ENCODE measurements around the gene DNAH17.

DNAH17 gene

GRCh38 chr17:78580277-78580804 lies 3.1 kb upstream of the DNAH17 start:
- no peak overlapping the region for H3K27ac ChIP-seq
- DNase-seq (ENCODE audit: low read depth, low spot score), result no peak

- DNase-seq (ENCODE audit: low read depth, low spot score), result no peak
- H3K27ac ChIP-seq, result no peak overlapping the region
These were observed 645 bp downstream of the DNAH17 start for GRCh38 chr17:78576389-78577112.

DNA sequence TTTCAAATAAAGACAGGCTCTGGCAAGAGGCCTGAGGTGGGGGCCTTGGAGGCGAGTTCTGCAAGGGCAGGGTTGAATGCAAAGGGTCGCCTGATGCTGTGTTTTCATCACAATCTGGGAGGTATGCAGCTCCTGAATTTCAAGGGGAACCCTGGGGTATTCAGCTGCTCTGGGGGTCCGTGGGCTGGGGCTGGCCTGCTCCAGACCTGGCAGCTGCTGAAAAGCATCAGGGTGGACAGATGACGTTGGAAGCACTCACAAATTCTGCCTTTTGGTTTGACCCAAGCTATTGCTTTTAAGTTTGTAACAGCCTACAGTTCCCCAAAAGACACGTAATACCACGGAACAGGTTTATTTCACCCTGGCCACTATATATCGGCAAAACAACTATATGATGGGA lies 1.3 kb downstream of the DNAH17 start:
- H3K27ac ChIP-seq, result no peak overlapping the region
- DNase-seq (ENCODE audit: low read depth, low spot score), result no peak

- DNase-seq (ENCODE audit: low read depth, low spot score), result no peak
- H3K27ac ChIP-seq, result no peak overlapping the region
These were observed 1.9 kb downstream of the DNAH17 start for GRCh38 chr17:78575340-78575739.

GRCh38 chr17:78573955-78574354 lies 3.2 kb downstream of the DNAH17 start:
- H3K27ac ChIP-seq, result no peak overlapping the region
- DNase-seq (ENCODE audit: low read depth, low spot score), result no peak

DNA sequence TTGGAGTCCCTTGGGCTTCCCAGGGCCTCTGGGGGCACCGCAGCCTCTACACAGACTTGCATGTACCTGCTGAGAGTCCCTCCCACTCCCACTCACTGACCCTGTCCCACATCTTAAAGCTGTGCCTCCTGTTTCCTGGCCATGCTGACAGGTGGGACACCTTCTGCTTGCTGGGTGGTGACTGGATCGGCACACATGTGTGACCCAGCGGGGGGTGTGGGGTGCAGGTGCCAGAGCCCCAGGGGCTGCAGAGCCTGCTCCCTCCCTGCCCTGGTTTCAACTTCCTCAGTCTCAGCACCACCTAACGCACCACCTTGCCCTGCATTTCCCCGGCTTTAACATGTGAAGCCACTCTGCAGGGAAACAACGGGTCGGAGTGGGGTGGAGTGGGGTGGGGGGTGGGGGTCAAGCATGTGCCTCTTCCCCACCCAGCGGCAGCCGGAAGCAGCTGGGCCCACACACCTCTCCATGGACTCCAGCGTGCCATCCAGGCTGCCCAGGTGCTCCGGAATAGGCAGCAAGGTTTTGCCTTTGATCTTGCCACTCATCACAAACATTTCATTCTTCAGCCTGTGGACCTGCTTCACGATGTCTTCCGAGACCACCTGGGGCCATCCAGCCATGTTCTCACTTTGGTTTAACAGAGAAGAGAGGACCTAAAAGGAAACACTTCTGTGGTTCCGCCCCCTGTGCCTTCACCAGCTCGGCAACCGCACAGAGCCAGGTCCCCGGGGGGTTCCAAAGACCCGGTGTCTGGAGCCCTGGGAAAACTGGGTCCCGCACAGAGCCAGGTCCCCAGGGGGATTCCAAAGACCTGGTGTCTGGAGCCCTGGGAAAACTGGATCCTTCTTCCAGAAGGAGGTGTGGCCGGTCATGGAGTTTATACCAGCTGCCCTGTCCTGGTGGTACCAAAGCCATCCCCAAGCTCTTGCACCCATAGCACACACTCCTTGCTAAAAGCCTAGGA lies 4.7 kb downstream of the DNAH17 start:
- no peak for DNase-seq (ENCODE audit: low read depth, low spot score)
- no peak overlapping the region for H3K27ac ChIP-seq

GRCh38 chr17:78571329-78571728 lies 5.9 kb downstream of the DNAH17 start:
- DNase-seq (ENCODE audit: low read depth, low spot score), result no peak
- H3K27ac ChIP-seq, result no peak overlapping the region

- no peak for DNase-seq (ENCODE audit: low read depth, low spot score)
- H3K27ac ChIP-seq, result no peak overlapping the region
These were observed 8.6 kb downstream of the DNAH17 start for GRCh38 chr17:78568494-78569115.

- no peak for DNase-seq (ENCODE audit: low read depth, low spot score)
- no peak overlapping the region for H3K27ac ChIP-seq
These were observed 9.2 kb downstream of the DNAH17 start for GRCh38 chr17:78567991-78568390.

- no peak overlapping the region for H3K27ac ChIP-seq
- no peak for DNase-seq (ENCODE audit: low read depth, low spot score)
These were observed 10.2 kb downstream of the DNAH17 start for GRCh38 chr17:78566947-78567346.

DNA sequence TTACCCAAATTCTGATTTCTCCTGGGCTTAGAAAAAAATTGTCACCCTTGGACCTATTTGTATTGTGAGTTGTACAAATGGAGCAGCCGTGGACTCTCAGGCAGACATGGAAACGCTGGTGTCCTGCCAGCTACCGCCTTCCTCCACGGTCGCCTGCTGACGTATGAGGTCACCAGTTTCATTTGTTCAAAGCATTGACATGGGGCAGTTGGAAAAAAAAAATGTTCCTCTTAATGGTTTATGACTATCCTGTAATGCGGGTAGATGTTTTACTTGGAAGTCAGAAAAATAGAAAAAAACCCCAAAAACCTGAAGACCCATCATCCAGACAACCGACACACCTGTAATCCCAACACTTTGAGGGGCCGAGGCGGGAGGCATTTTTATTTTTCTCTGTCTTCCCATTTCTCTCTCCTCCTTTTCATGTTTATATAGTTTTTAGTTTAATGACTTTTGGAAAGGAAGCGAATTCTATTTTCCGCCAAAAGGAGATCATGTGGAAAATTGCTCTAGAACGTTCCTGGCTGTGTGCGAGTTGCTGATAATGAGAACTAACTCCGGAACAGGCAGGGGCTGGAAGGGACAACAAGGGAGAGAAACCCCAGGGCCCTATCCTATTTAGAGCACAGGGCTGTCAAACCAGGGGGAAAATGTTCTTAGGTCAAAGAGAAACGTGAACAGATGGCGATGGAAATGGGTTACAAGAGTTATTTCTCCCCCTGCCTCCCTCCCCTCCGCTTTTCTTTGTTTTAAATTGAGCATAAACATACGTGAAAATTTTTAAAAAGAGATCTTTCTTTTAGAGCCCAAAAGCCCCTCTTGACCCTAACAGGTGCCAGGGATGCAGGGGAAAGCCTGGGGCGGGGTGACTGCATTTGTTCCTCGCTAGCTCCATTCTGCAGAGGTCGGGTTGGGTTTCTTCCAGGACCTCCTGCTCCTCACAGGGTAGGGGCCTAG lies 13.7 kb downstream of the DNAH17 start:
- no peak overlapping the region for H3K27ac ChIP-seq
- DNase-seq (ENCODE audit: low read depth, low spot score), result no peak

GRCh38 chr17:78562734-78563133 lies 14.5 kb downstream of the DNAH17 start:
- no peak overlapping the region for H3K27ac ChIP-seq
- DNase-seq (ENCODE audit: low read depth, low spot score), result no peak

DNA sequence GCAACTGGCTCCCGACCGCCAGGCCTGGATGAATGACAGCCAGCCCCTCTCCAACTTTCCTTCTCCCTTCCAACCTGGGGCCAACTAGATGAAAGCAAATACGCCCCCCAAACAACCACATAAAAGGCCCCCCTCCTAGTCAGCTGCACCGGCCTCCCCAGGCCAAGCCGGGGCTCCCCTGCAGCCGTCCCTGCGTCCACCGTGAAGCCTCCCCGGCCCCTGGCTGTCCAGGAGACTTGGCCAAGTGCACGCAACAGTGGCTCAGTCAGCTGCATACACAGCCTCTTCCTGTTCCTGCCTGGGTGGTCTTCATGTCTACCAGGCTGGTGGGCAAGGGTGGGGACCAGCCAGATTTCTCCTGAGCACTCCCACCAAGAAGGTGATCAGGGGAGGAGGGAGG lies 16.0 kb downstream of the DNAH17 start:
- H3K27ac ChIP-seq, result no peak overlapping the region

DNA sequence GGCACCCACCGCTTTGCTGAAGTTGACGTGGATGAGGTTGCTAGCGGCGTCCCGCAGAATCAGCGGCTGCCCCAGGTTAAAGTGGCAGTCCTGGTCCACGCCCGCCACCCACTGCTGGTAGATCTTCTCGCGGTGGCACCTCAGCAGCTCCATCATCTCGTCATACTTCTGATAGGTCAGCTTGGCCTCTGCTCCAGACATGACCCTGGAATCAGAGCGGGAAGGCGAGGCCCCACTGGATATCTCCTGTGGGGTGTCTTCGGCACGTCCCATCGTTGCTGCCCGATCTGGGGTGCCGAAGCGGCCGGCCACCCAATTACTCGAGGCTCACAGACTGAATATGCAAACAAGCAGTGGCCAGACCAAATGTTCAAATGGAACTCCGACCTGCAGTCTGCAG lies 16.5 kb downstream of the DNAH17 start:
- H3K27ac ChIP-seq, result no peak overlapping the region
- no peak for DNase-seq (ENCODE audit: low read depth, low spot score)

More for the DNA sequence above, 16.0 kb downstream of the DNAH17 start:
- no peak for DNase-seq (ENCODE audit: low read depth, low spot score)

GRCh38 chr17:78559749-78560368 lies 17.3 kb downstream of the DNAH17 start:
- no peak overlapping the region for H3K27ac ChIP-seq
- DNase-seq (ENCODE audit: low read depth, low spot score), result no peak

DNA sequence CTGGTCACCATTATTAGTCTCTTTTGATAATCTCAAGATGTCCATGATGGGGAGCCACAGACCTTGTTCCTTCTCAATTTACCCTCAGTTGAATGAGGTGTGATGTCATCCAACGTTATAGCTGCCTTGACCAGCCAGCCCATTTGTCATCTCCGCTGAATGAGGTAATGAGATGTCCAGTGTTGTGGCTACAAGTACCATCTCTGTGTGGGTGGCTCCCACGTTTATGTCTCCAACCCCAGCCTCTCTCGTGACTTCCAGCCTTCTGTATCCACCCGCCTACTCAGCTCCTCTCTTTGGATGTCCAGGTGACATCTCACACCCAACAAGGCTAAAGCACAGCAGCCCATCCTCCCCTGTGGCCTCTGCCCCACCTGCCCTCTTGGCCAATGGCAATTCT lies 18.2 kb downstream of the DNAH17 start:
- no peak for DNase-seq (ENCODE audit: low read depth, low spot score)
- no peak overlapping the region for H3K27ac ChIP-seq

DNA sequence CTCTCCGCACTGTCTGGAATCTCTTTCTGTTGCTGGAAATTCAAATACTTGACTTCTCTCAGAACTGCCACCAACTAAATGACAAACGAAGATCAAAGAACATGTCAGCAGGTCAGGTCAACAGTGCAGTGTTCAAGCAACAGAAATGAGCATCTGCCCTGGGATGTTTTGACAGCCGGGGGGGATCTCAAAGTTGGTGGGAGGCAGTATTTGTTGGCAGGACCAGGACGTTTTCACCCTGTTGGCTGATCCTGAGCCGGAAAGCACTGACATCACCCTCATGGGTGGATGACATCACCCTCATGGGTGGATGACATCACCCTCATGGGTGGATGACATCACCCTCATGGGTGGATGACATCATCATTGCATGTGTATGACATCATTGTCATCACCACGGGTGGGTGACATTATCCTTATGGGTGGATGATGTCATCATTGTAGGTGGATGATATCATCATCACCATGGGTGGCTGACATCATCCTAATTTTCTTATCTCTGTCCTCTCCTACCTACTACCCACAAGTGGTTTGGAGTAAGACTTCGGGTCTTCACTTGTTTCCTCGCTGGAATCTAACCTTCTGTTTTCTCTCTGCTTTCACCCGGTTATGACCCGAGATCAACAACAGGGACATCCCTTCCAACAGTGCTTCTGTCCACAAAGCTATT lies 18.9 kb downstream of the DNAH17 start:
- DNase-seq (ENCODE audit: low read depth, low spot score), result no peak
- H3K27ac ChIP-seq, result no peak overlapping the region

- H3K27ac ChIP-seq, result no peak overlapping the region
- DNase-seq (ENCODE audit: low read depth, low spot score), result peak; percentile 20
These were observed 19.6 kb downstream of the DNAH17 start for GRCh38 chr17:78557598-78558039.

GRCh38 chr17:78556812-78557211 lies 20.4 kb downstream of the DNAH17 start:
- no peak overlapping the region for H3K27ac ChIP-seq
- no peak for DNase-seq (ENCODE audit: low read depth, low spot score)

All from epithelial cell of prostate (primary cell).